Fibroblast of pulmonary artery (primary cell): ENCODE results near the gene PRKRA.

ENCODE experiments used
- DNase-seq: peaks from one replicate; pipeline ENCODE4 v3.0.0-alpha.2; 2010; ENCODE audit warnings: low read depth
- H3K4me3 ChIP-seq: replicated peaks from 2 replicates; pipeline ENCODE4 v1.5.1; 2011; ENCODE audit warnings: low read depth, mild to moderate bottlenecking, control low read depth, low read length, moderate library complexity
- CTCF ChIP-seq: IDR thresholded peaks from 2 replicates; pipeline ENCODE4 v1.5.1; 2011; ENCODE audit warnings: mild to moderate bottlenecking, control low read depth, low read length, inconsistent platforms; ENCODE audit errors: missing control alignments

The PRKRA gene

DNA sequence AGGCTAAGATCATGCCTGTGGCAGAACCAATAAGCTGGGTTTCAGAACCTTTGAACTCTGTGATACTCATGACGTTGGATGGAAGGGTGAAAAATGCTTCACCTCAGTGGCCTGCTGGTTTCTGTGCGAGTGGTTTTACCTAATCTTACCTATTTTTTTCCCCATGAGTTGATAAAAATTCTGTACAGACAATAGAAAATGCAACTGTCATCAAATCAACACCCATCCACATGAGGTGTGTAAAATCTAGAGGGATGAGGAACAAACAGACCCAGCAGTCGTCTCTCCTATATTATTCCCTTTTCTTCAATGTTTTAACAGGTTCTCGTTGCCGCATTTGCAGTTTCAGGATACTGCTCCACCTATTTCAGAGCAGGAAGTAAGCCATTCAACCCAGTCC, 67.3 kb downstream of the PRKRA start:
- no peak for TF ChIP-seq CTCF
- H3K4me3 ChIP-seq: no peak overlapping the region
- DNase-seq: no peak
